ENCODE measurements around the gene AP3B1. TPM values are rescaled to one million over a fixed set of nuclear protein-coding genes. Genes with fewer than 3 reads are reported as not detected.

Gene AP3B1
- total and polyA plus RNA-seq, 2 donors (not counting 1 experiment from before 2014, with no cell fraction given): 26.8 to 58.9 TPM

- peaks cover 5 to 6% of the 10 kb centered on the region in 2 experiments for H3K36me3 ChIP-seq (replicated peaks in 1 of 2; ENCODE audit: control extremely low read depth in 1 of 2, control insufficient read depth in 1 of 2, extremely low read depth in 1 of 2, insufficient read depth in 2 of 2, low read length in 1 of 2)
- intact Hi-C loops (cut with micrococcal nuclease): no loop called here
- no peaks in the 10 kb centered on the region for H3K27me3 Mint-ChIP-seq
- H3K27me3 ChIP-seq (replicated peaks in 1 of 4; ENCODE audit: control extremely low read depth in 1 of 4, control insufficient read depth in 3 of 4, insufficient read depth in 4 of 4, low read length in 3 of 4): no peaks in the 10 kb centered on the region
- peaks cover 4% of the 10 kb centered on the region for H3K9me3 Mint-ChIP-seq (ENCODE audit: insufficient read depth)
- H3K27ac ChIP-seq (ENCODE audit: low read length in 2 of 2): no peak overlapping the region
- DNase-seq: no peak
- H3K4me3 ChIP-seq (ENCODE audit: control extremely low read depth in 1 of 5, extremely low read depth in 1 of 5, insufficient read depth in 1 of 5, low read depth in 2 of 5, low read length in 4 of 5): no peak overlapping the region
- ATAC-seq (ENCODE audit: low read depth): no peak
- CTCF ChIA-PET: no interaction called here
- peaks cover 0 to 4% (median 0%) of the 10 kb centered on the region in 3 donors for H3K9me3 ChIP-seq (ENCODE audit: control extremely low read depth in 1 of 3, control insufficient read depth in 2 of 3, insufficient read depth in 1 of 3, low read length in 2 of 3)
- H3K4me1 ChIP-seq (ENCODE audit: control insufficient read depth in 2 of 2, insufficient read depth in 2 of 2, low read length in 2 of 2): no peaks in the 10 kb centered on the region
- no peak overlapping the region for H3K27ac Mint-ChIP-seq
- H3K4me3 Mint-ChIP-seq: no peak overlapping the region
- H3K9ac ChIP-seq (ENCODE audit: low read length): no peak overlapping the region
- no peak overlapping the region for H2AFZ ChIP-seq (ENCODE audit: insufficient read depth, low read depth, low read length, poor library complexity, severe bottlenecking)
- no peaks in the 10 kb centered on the region for H3K79me2 ChIP-seq (ENCODE audit: control insufficient read depth, insufficient read depth, low read length)
- TF ChIP-seq, protein P1, sequence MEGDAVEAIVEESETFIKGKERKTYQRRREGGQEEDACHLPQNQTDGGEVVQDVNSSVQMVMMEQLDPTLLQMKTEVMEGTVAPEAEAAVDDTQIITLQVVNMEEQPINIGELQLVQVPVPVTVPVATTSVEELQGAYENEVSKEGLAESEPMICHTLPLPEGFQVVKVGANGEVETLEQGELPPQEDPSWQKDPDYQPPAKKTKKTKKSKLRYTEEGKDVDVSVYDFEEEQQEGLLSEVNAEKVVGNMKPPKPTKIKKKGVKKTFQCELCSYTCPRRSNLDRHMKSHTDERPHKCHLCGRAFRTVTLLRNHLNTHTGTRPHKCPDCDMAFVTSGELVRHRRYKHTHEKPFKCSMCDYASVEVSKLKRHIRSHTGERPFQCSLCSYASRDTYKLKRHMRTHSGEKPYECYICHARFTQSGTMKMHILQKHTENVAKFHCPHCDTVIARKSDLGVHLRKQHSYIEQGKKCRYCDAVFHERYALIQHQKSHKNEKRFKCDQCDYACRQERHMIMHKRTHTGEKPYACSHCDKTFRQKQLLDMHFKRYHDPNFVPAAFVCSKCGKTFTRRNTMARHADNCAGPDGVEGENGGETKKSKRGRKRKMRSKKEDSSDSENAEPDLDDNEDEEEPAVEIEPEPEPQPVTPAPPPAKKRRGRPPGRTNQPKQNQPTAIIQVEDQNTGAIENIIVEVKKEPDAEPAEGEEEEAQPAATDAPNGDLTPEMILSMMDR (IDR thresholded peaks at IDR 0.05): no peak
- TF ChIP-seq EZH2 (IDR thresholded peaks at IDR 0.05; ENCODE audit: borderline replicate concordance, insufficient read depth, low read depth, low read length, poor library complexity, severe bottlenecking): no peak
- H4K20me1 ChIP-seq (ENCODE audit: control insufficient read depth, insufficient read depth, low read length, poor library complexity, severe bottlenecking): peaks cover 5% of the 10 kb centered on the region
- POLR2A ChIA-PET: no interaction called here
- peaks cover 3% of the 10 kb centered on the region for H3K4me1 Mint-ChIP-seq
- H3K4me2 ChIP-seq (replicated peaks; ENCODE audit: low read depth, low read length, poor library complexity, severe bottlenecking): no peak overlapping the region
Measured at GRCh38 chr5:78187172-78187571, 107.3 kb downstream of the AP3B1 start.

DNA sequence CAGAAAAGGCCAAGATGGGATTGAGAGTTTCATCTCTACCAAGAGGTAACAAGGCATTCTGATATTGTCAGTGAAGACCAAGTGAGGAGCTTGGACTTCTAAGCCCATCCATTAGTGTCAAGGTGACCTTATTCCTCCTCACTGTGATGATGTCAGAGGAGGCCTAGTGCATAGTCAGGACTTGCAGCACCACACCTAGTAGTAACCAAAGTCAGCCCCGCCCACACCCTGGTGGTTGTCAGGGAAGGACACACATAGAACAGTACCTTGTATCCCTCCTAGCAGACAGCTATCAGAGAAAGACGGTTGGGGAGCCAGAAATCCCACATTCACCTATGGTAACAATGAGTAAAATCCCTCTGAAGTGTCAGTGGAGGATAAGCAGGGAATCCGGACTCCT is 111.7 kb downstream of the AP3B1 start:
- Histone ChIP-seq H3K4me1 (ENCODE audit: control insufficient read depth in 2 of 2, insufficient read depth in 2 of 2, low read length in 2 of 2) (no peaks in the 10 kb centered on the region), H4K20me1 (ENCODE audit: control insufficient read depth, insufficient read depth, low read length, poor library complexity, severe bottlenecking) (peaks cover 5% of the 10 kb centered on the region), H2AFZ (ENCODE audit: insufficient read depth, low read depth, low read length, poor library complexity, severe bottlenecking) (no peak overlapping the region), H3K4me2 (replicated peaks; ENCODE audit: low read depth, low read length, poor library complexity, severe bottlenecking) (no peak overlapping the region), H3K9me3 (ENCODE audit: control extremely low read depth in 1 of 3, control insufficient read depth in 2 of 3, insufficient read depth in 1 of 3, low read length in 2 of 3) (no peaks in the 10 kb centered on the region), H3K27me3 (replicated peaks in 1 of 4; ENCODE audit: control extremely low read depth in 1 of 4, control insufficient read depth in 3 of 4, insufficient read depth in 4 of 4, low read length in 3 of 4) (no peaks in the 10 kb centered on the region), H3K79me2 (ENCODE audit: control insufficient read depth, insufficient read depth, low read length) (no peaks in the 10 kb centered on the region), H3K9ac (ENCODE audit: low read length) (no peak overlapping the region), H3K4me3 (ENCODE audit: control extremely low read depth in 1 of 5, extremely low read depth in 1 of 5, insufficient read depth in 1 of 5, low read depth in 2 of 5, low read length in 4 of 5) (no peak overlapping the region), H3K36me3 (replicated peaks in 1 of 2; ENCODE audit: control extremely low read depth in 1 of 2, control insufficient read depth in 1 of 2, extremely low read depth in 1 of 2, insufficient read depth in 2 of 2, low read length in 1 of 2) (peaks cover 12 to 15% of the 10 kb centered on the region in 2 experiments), H3K27ac (ENCODE audit: low read length in 2 of 2) (no peak overlapping the region)
- intact Hi-C loops (cut with micrococcal nuclease): no loop called here
- ATAC-seq (ENCODE audit: low read depth) (no peak), DNase-seq (no peak)
- TF ChIP-seq EZH2 (IDR thresholded peaks at IDR 0.05; ENCODE audit: borderline replicate concordance, insufficient read depth, low read depth, low read length, poor library complexity, severe bottlenecking): no peak
- TF ChIP-seq, protein P1 (IDR thresholded peaks at IDR 0.05): no peak
- Mint-ChIP-seq H3K9me3 (ENCODE audit: insufficient read depth) (no peaks in the 10 kb centered on the region), H3K4me1 (peaks cover 3% of the 10 kb centered on the region), H3K27me3 (no peaks in the 10 kb centered on the region), H3K4me3 (no peak overlapping the region), H3K27ac (no peak overlapping the region)
- 88% methylated on average over 1 of the region's 3 CpGs for WGBS (ENCODE audit: insufficient coverage)
- ChIA-PET POLR2A (no interaction called here), CTCF (no interaction called here)
